Measurements from ENCODE around the gene OAF. TPM values are rescaled to one million over a fixed set of nuclear protein-coding genes. Genes with fewer than 3 reads are reported as not detected.

OAF gene
- total RNA-seq, 2 experiments from 2014 or later: 3.1 to 3.2 TPM

DNA sequence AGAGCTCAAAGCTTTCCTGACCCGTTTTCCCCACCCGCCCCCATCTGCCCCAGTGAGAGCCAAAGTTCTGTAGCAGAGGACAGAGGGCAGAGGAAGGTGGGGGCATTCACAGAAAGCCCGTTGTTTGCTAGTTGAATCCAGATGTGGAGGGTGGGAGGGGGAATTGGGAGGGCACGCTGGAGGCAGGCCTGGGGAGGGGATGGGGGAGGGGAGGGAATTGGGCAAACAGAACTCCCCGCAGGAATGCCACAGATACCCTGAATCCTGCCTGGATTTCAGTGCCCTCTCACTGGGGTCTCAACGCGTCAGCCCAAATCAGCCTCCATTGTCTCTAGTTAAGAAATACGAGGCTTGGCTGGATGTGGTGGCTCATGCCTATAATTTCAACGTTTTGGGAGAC lies 12.9 kb upstream of the OAF start:
- Mint-ChIP-seq H3K4me1 (ENCODE audit: low read depth) (no peaks in the 10 kb centered on the region), H3K9me3 (no peaks in the 10 kb centered on the region), H3K27me3 (peaks cover 27% of the 10 kb centered on the region), H3K36me3 (ENCODE audit: low read depth) (no peaks in the 10 kb centered on the region), H3K4me3 (no peak overlapping the region), H3K27ac (no peak overlapping the region)
- POLR2A ChIA-PET: no interaction called here
- no peak overlapping the region for H3K27ac ChIP-seq (ENCODE audit: low read depth in 1 of 2, low read length in 2 of 2)
- DNase-seq (no peak), ATAC-seq (ENCODE audit: poor library complexity) (no peak)
- intact Hi-C loops (cut with DNase I, micrococcal nuclease): no loop called here
- CTCF ChIA-PET: no interaction called here
- no peaks in the 10 kb centered on the region for H3K4me1 ChIP-seq (ENCODE audit: insufficient read depth, low read length)
- no peak overlapping the region for H3K4me3 ChIP-seq (ENCODE audit: low read length)
- peaks cover 0 to 4% of the 10 kb centered on the region in 2 experiments for H3K9me3 ChIP-seq (ENCODE audit: control insufficient read depth in 1 of 2, insufficient read depth in 1 of 2, low read length in 2 of 2)
- H3K27me3 ChIP-seq (ENCODE audit: control insufficient read depth in 1 of 2, insufficient read depth in 2 of 2, low read length in 2 of 2): peaks cover 3% of the 10 kb centered on the region in 2 experiments
- no peaks in the 10 kb centered on the region for H3K36me3 ChIP-seq (ENCODE audit: insufficient read depth, low read length)
- TF ChIP-seq, protein P1, sequence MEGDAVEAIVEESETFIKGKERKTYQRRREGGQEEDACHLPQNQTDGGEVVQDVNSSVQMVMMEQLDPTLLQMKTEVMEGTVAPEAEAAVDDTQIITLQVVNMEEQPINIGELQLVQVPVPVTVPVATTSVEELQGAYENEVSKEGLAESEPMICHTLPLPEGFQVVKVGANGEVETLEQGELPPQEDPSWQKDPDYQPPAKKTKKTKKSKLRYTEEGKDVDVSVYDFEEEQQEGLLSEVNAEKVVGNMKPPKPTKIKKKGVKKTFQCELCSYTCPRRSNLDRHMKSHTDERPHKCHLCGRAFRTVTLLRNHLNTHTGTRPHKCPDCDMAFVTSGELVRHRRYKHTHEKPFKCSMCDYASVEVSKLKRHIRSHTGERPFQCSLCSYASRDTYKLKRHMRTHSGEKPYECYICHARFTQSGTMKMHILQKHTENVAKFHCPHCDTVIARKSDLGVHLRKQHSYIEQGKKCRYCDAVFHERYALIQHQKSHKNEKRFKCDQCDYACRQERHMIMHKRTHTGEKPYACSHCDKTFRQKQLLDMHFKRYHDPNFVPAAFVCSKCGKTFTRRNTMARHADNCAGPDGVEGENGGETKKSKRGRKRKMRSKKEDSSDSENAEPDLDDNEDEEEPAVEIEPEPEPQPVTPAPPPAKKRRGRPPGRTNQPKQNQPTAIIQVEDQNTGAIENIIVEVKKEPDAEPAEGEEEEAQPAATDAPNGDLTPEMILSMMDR (IDR thresholded peaks at IDR 0.05): no peak

DNA sequence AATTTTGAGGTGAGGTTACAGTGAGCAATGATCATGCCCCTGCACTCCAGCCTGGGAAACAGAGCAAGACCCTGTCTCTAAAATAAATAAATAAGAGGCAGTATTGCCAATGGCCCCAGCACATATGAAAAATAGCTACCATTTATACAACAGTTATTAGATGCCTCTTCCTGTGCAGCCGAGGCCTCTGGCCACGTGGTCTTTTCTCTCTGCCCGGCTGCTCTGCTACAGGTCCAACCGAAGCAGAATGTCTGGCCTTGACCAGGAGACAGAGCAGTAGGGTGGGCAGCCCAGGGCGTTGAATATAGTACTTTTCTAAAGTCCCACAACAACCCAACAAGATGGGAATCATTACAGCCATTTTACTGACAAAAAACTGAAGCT lies 12.4 kb upstream of the OAF start:
- CTCF ChIA-PET: no interaction called here
- TF ChIP-seq, protein P1 (IDR thresholded peaks at IDR 0.05): no peak
- H3K27me3 Mint-ChIP-seq: peaks cover 27% of the 10 kb centered on the region

DNA sequence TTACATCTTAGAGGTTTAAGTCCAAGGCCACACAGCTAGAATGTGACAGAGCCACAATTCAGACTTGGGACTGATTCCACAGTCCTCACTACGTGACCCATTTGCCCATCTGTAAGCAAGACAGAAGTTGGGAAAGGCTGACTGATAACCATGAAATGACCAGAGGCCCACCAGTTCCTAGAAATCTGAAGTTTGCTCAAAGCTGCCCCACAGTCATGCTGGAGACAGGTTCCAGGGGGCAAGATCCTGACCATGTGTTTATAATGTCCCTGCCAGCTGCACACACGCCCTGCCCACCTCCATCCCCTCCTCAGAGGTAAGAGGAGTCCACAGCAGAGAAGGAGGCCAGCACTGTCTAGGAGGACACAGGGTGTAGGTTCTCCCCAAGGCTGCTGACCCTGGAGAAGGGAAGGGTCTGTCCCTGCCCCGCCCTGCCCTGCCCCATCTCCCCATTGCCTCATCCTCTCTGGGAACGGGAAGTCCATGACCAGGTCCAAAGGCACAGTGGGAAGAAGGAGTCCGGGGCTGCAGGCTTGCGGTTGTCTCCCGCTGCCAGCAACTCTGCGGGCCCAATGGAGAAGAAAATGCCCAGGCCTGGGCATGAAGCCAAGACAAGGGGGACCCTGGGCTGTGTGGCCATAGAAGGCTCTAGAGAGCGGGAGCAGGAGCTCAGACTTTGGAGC lies 11.9 kb upstream of the OAF start:
- H3K9me3 ChIP-seq (ENCODE audit: control insufficient read depth in 1 of 2, insufficient read depth in 1 of 2, low read length in 2 of 2): peaks cover 0 to 4% of the 10 kb centered on the region in 2 experiments
- no peaks in the 10 kb centered on the region for H3K4me1 Mint-ChIP-seq (ENCODE audit: low read depth)
- no peaks in the 10 kb centered on the region for H3K4me1 ChIP-seq (ENCODE audit: insufficient read depth, low read length)
- intact Hi-C loops (cut with DNase I, micrococcal nuclease): no loop called here
- H3K4me3 ChIP-seq (ENCODE audit: low read length): no peak overlapping the region
- ATAC-seq (ENCODE audit: poor library complexity): no peak
- DNase-seq: no peak
- no peak overlapping the region for H3K4me3 Mint-ChIP-seq
- no peaks in the 10 kb centered on the region for H3K9me3 Mint-ChIP-seq
- H3K27ac Mint-ChIP-seq: no peak overlapping the region
- peaks cover 27% of the 10 kb centered on the region for H3K27me3 Mint-ChIP-seq
- CTCF ChIA-PET: no interaction called here
- TF ChIP-seq, protein P1 (IDR thresholded peaks at IDR 0.05): no peak
- POLR2A ChIA-PET: interaction anchor here (1.0 kb wide), 1 partner anchor 12 kb away, joined by 3 read pairs; the partner anchor contains the start of gene OAF
- H3K27me3 ChIP-seq (ENCODE audit: control insufficient read depth in 1 of 2, insufficient read depth in 2 of 2, low read length in 2 of 2): peaks cover 3% of the 10 kb centered on the region in 2 experiments
- no peaks in the 10 kb centered on the region for H3K36me3 ChIP-seq (ENCODE audit: insufficient read depth, low read length)
- H3K27ac ChIP-seq (ENCODE audit: low read depth in 1 of 2, low read length in 2 of 2): no peak overlapping the region
- no peaks in the 10 kb centered on the region for H3K36me3 Mint-ChIP-seq (ENCODE audit: low read depth)

More for the DNA sequence above, 12.4 kb upstream of the OAF start:
- H3K4me1 ChIP-seq (ENCODE audit: insufficient read depth, low read length): no peaks in the 10 kb centered on the region
- peaks cover 3% of the 10 kb centered on the region in 2 experiments for H3K27me3 ChIP-seq (ENCODE audit: control insufficient read depth in 1 of 2, insufficient read depth in 2 of 2, low read length in 2 of 2)
- Mint-ChIP-seq H3K9me3 (no peaks in the 10 kb centered on the region), H3K4me3 (no peak overlapping the region), H3K36me3 (ENCODE audit: low read depth) (no peaks in the 10 kb centered on the region), H3K4me1 (ENCODE audit: low read depth) (no peaks in the 10 kb centered on the region), H3K27ac (no peak overlapping the region)
- H3K4me3 ChIP-seq (ENCODE audit: low read length): no peak overlapping the region
- POLR2A ChIA-PET: no interaction called here
- peaks cover 0 to 4% of the 10 kb centered on the region in 2 experiments for H3K9me3 ChIP-seq (ENCODE audit: control insufficient read depth in 1 of 2, insufficient read depth in 1 of 2, low read length in 2 of 2)
- H3K36me3 ChIP-seq (ENCODE audit: insufficient read depth, low read length): no peaks in the 10 kb centered on the region
- intact Hi-C loops (cut with DNase I, micrococcal nuclease): no loop called here
- ATAC-seq (ENCODE audit: poor library complexity) (no peak), DNase-seq (no peak)
- H3K27ac ChIP-seq (ENCODE audit: low read depth in 1 of 2, low read length in 2 of 2): no peak overlapping the region
